HL-60 (cell line): Measurements from ENCODE around the gene SORBS2.

Experiments
- DNase-seq, 2 experiments: peaks; one replicate each; pipeline ENCODE4 v3.0.0-alpha.2; 2010 to 2020; ENCODE audit warnings: low read depth in 1 of 2, low spot score in 1 of 2
- H3K27ac ChIP-seq: fragments of 250-450 bp; sonication (Bioruptor Pico); replicated peaks from 2 replicates; pipeline ENCODE4 v1.5.1; 2020; ENCODE audit warnings: mild to moderate bottlenecking, moderate library complexity
- H3K27me3 ChIP-seq: fragments of 250-450 bp; sonication (Bioruptor Pico); 2 replicates; pipeline ENCODE4 v1.5.1; 2021; ENCODE audit warnings: mild to moderate bottlenecking, moderate library complexity; ENCODE audit not compliant: insufficient read depth, poor library complexity, severe bottlenecking
- H3K4me3 ChIP-seq: replicated peaks from 2 replicates; pipeline ENCODE4 v1.5.1; 2011; ENCODE audit warnings: mild to moderate bottlenecking, control low read depth, low read length; ENCODE audit not compliant: insufficient read depth
- CTCF ChIP-seq: IDR thresholded peaks from one replicate; pipeline ENCODE4 v1.5.1; 2011; ENCODE audit warnings: low read length, control low read depth, inconsistent platforms; ENCODE audit not compliant: insufficient read depth
- GABPA ChIP-seq: IDR thresholded peaks from 2 replicates; pipeline ENCODE4 v1.6.1; 2012; ENCODE audit warnings: low read depth
- POLR2AphosphoS5 ChIP-seq: IDR thresholded peaks from 2 replicates; pipeline ENCODE4 v1.6.1; 2012; ENCODE audit warnings: low read depth
- REST ChIP-seq: IDR thresholded peaks from 2 replicates; pipeline ENCODE4 v1.6.1; 2012; ENCODE audit warnings: low read depth; ENCODE audit not compliant: insufficient replicate concordance
- SPI1 ChIP-seq: IDR thresholded peaks from 2 replicates; pipeline ENCODE4 v1.6.1; 2012; ENCODE audit warnings: low read depth, mild to moderate bottlenecking, borderline replicate concordance

The SORBS2 gene

GRCh38 chr4:185634066-185634652 is 177.8 kb downstream of the SORBS2 start:
- Histone ChIP-seq H3K27me3 (peaks cover 13% of the 10 kb centered on the region), H3K27ac (no peak overlapping the region), H3K4me3 (no peak overlapping the region)
- DNase-seq = peak in 1 of 2 experiments; percentile 7
- no peak for TF ChIP-seq REST
- no peak for TF ChIP-seq GABPA
- peak; percentile 53 for TF ChIP-seq CTCF

- TF ChIP-seq REST (no peak), SPI1 (no peak), POLR2AphosphoS5 (no peak), CTCF (no peak), GABPA (no peak)
- no peaks in the 10 kb centered on the region for H3K27me3 ChIP-seq
- no peak overlapping the region for H3K4me3 ChIP-seq
- no peak for DNase-seq
- H3K27ac ChIP-seq = no peak overlapping the region
Observed at GRCh38 chr4:185626798-185627197, 185.2 kb downstream of the SORBS2 start.

GRCh38 chr4:185625503-185625902 is 186.5 kb downstream of the SORBS2 start:
- no peak for DNase-seq
- Histone ChIP-seq H3K27me3 (no peaks in the 10 kb centered on the region), H3K4me3 (no peak overlapping the region), H3K27ac (no peak overlapping the region)
- TF ChIP-seq CTCF (no peak), REST (no peak), POLR2AphosphoS5 (no peak), SPI1 (no peak), GABPA (no peak)
